Activated CD8-positive, alpha-beta memory T cell treated with anti-CD3 and anti-CD28 coated beads for 24 hours (primary cell): ENCODE results near the gene MTIF3.
"Not testable (repeated sequence)": the region's sequence is repeated elsewhere in the genome, so short reads cannot be mapped to it uniquely, and the experiment has no call there.

Experiments used
- DNase-seq: peaks from one replicate; pipeline ENCODE4 v3.0.0-alpha.2; 2020

Gene MTIF3

GRCh38 chr13:27408074-27408473, 42.3 kb downstream of the MTIF3 start:
- no peak for DNase-seq

- no peak for DNase-seq
These were observed 44.0 kb downstream of the MTIF3 start for GRCh38 chr13:27406178-27406939.

- DNase-seq = no peak
These were observed 44.7 kb downstream of the MTIF3 start for GRCh38 chr13:27405546-27406134.

- no peak for DNase-seq
These were observed 45.7 kb downstream of the MTIF3 start for GRCh38 chr13:27404680-27405079.

GRCh38 chr13:27403727-27404385, 46.5 kb downstream of the MTIF3 start:
- no peak for DNase-seq

- no peak for DNase-seq
These were observed 47.1 kb downstream of the MTIF3 start for GRCh38 chr13:27403203-27403678.

GRCh38 chr13:27401210-27401609, 49.2 kb downstream of the MTIF3 start:
- DNase-seq = no peak

GRCh38 chr13:27400405-27400804, 50.0 kb downstream of the MTIF3 start:
- not testable (repeated sequence) for DNase-seq

- DNase-seq = no peak
These were observed 52.0 kb downstream of the MTIF3 start for GRCh38 chr13:27398360-27398759.

GRCh38 chr13:27396252-27396846, 54.0 kb downstream of the MTIF3 start:
- DNase-seq = no peak

- DNase-seq = no peak
These were observed 55.3 kb downstream of the MTIF3 start for GRCh38 chr13:27395007-27395510.

- no peak for DNase-seq
These were observed 57.3 kb downstream of the MTIF3 start for GRCh38 chr13:27393101-27393500.

GRCh38 chr13:27391471-27391870, 58.9 kb downstream of the MTIF3 start:
- DNase-seq = no peak

GRCh38 chr13:27389891-27390290, 60.5 kb downstream of the MTIF3 start:
- no peak for DNase-seq

- DNase-seq = no peak
These were observed 62.1 kb downstream of the MTIF3 start for GRCh38 chr13:27388241-27388640.
